ENCODE measurements around the gene SINHCAF.
"Not testable (repeated sequence)": the region's sequence is repeated elsewhere in the genome, so short reads cannot be mapped to it uniquely, and the experiment has no call there.

Gene SINHCAF, protein sequence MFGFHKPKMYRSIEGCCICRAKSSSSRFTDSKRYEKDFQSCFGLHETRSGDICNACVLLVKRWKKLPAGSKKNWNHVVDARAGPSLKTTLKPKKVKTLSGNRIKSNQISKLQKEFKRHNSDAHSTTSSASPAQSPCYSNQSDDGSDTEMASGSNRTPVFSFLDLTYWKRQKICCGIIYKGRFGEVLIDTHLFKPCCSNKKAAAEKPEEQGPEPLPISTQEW

DNA sequence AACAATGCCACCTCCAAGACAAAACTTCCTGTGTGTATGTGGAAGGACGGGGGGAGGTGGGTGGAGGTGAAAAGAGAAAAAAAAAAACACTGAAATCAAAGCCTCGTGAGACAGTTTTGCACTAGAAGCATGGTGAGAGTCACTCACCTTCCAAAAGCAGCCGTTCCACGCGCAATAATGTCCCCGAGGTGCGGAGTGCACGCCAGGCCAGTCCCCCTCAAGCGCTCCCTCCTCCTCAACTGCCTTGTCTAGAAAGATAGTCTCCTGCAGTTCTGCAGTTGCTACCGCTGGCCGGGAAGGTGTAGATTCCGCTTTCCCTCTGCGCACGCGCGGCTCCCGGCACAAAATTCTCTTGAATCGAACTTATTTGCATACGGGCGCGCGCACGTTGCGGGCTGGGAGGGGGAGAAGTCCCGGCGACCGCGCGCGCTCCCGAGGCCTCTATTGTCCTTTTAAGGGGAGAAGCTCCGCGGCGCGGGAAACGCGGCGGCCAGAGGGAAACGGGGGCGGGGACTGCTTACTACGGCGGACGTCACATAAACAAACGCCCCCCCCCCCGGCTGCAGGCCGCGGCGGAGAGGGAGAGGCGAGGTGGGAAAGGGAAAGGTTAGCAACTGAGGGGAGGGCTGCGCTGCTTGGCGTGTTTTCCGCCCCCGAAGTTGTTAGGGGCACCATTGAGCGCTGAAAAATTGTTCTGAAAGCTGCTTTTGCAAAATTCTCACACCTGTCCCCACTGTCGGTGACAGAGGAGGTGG lies at the start of gene SINHCAF:
TSS of gene SINHCAF (minus strand) at position 274 of the 755 bp plus-strand sequence. CDS start 27,946 bp downstream, outside the sequence.
- peak; percentile 5 for FAIRE-seq

DNA sequence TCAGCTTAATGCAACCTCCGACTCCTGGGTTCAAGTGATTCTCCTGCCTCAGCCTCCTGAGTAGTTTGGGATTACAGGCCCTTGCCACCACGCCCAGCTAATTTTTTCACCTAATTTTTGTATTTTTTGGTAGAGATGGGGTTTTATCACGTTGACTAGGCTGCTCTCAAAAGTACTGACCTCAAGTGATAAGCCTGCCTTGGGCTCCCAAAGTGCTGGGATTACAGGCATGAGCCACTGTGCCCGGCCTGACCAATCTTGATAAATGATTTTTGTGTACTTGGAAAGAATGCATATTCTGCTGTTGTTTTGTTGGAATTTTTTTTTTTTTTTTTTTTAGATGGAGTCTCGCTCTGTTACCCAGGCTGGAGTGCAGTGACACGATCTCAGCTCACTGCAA lies 49.5 kb upstream of the SINHCAF start:
- FAIRE-seq = not testable (repeated sequence)

DNA sequence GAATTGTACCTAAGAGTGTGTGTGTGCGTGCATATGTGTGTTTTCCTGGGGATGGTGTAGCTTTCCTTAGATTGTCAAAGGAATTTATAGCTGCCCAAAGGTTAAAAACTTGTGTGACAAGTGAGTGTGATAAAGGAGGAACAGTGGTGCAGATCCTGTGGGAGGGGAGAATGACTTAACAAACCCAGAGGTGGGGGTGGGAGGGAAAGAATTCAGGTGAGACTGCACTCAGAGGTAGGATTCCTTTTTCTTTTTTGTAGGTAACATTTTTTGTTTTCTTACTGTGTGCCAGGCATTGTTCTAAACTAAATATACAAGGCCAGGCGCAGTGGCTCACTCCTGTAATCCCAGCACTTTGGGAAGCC lies 45.3 kb upstream of the SINHCAF start:
- FAIRE-seq = no peak

DNA sequence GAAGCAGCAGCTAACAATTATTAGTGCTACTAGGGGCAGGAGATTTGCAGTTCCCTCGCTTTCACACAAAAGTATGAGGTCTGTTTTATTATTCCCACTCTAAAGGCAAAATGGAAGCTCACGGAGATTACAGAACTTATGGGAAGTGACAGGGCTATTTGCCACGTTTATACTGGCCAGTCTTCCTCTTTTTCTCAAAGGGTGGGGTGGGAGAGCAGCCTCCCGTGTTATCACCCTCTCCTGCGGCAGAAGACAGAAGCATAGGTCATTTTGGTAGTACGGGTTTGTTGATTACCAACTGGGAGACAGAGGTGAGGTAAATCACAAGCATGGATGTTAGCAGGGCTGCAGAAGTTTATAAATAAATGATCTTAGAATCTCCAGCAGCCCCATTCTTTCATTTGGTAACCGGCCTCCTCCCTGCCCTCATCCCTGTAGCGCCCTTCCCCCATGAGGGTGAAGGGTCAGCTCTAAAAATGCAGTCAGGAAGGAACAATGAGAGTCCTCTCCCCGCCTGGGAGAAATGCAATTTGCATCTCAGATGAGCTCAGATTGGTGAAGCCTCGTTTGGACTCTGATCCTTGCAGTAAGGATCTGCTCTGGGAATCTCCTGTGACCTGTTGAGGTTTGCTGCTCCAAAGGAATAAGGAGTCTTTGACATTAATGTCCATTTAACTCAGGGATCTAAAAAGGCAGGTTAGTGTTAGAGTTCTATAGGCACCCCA lies 44.7 kb upstream of the SINHCAF start:
- no peak for FAIRE-seq

DNA sequence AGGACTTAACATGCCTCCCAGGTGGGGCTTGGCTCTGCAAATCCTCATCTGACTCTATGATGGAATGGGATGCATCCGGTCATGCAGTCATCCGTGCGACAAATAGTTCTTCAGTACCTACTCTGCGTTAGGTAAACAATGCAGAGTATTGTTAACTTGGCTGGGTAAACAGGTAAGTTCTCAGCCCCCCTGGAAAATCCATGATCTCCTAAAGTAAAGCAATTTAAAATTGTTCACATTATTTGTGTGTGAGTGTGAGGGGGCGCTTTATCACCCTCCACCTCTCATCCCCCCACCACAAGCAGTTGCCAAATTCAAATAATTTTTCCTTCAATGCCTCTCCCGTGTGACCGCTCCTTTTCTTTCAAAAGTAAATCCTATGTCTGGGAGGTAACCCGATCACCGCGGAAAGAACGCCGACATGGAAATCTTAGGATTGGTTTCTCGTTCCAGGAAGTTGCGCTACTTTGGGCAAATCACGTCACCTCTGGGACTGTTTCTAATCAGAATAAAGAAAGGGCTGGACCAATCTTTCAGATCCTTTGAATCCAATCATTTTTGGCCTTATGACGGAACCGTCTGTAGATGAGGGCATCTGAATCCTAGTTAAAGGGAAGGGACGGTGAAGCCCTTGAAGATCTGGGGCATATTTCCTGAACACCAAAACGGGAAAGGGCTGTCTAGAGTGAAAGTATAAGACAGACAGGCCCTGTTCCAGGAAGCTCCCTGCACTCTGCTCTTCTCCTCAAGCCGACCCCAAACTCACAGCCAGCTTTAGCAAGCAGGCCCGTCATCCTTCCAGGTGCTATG lies 44.0 kb upstream of the SINHCAF start:
- FAIRE-seq = no peak

DNA sequence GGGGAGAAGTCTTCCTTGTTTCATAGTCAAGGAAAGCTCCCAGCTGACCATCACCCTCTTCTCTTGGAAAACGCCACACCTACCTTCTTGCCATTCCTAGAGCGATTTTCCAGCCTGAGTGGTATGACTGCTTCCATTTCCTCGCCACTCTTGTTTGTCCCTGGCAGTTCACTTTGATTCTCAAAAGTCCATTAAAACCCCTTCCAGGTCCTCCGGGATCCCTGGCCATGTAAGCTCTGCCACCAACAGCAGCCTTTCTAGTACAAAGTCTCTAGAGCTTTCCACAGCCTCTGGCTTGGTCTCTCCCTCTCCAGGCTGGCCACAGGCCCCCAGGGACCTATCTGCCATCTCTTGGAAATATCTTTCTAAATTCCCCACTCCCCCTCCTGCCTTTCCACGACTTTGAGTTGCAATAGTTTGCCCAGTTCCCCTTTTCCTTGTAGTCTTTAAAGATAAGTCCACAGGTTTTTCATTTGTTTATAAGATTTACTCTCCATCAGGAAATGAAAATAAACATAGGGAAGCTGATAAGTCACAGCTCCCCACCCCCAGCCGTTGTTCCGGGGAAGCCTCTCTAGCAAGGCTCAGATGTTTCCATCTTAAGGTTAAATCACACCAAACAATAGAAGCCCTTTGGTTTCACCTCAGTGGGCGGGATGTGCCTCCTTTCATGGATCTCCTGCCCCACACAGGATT lies 42.9 kb upstream of the SINHCAF start:
- FAIRE-seq = no peak

DNA sequence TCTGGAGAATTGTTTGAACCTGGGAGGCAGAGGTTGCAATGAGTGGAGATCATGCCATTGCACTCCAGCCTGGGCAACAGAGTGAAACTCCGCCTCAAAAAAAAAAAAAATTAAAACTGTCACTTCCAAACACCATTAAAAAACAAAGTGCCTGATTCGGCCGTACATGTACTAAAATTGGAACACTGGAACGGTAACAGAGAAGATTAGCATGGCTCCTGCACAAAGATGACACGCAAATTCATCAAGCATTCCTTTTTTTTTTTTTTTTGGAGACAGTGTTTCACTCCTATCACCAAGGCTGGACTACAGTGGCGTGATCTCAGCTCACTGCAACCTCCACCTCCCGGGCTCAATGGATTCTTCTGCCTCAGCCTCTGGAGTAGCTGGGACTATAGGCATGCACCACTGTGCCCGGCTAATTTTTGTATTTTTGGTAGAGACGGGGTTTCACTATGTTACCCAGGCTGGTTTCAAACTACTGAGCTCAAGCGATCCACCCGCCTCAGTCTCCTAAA lies 40.2 kb upstream of the SINHCAF start:
- no peak for FAIRE-seq

DNA sequence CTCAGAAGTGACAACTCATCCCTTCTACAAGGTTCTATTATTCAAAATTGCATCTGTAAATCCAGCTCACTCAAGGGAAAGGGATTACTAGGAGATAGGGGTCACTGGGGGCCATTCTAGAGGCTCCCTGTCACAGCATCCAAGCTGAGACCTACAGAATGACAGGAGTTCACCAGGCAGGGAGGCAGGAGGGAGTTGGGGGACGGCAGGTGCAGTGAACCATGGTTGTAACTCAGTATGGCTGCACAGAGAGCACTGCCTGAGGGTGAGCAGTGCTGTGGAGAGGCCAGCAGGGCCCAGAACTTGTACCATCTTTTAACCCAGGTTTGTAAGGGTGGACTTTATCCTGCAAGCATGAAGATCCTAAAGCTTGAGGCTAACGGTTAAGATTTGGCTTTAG lies 37.9 kb upstream of the SINHCAF start:
- no peak for FAIRE-seq

DNA sequence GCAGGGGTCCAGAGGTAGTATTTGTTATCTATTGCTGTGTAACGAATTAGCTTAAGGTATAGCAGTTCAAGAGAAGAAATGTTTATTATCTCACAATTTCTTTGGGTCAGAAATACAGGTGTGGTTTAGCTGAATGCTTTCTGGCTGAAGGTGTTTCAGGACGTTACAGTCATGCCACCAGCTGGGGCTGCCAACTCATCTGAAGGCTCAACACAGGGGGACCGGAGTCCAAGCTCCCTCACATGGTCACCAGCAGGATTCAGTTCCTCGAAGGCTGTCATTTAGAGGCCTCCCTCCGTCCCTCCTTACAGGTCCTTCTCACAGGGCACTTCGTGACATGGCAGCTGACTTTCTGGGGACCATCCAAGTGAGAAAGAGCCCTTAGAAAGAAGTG lies 37.5 kb upstream of the SINHCAF start:
- FAIRE-seq = no peak

DNA sequence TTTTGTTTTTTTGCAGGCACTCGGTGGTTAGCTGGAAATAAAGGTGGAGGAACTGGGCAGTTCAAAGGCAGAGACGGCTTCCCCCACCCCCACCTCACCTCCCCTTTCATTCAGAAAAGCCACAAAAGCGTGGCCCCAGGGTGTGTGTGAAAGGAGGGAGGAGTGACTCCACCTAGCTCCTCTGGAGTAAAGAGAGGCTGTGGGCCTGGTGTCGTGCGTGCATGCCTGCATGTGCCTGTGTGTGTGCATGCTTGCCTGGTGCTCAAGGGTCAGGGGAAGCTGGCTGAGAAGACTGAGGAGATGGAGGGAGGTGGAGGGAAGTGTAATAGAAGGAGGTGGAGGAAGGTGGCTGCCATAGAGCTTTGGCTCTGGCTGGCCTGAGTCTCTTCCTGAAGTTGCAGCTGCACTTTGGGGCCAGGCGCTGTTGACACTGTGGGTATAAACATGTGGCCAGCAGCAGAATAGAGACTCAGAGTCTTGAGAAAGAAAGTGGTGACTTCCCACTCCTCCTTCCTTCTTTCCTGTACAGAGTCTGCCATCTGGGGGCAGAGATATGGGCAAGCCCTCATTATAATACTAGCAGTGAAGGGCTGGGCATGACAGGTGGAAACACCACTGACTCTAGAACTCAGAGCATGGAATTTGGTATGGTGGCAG lies 36.9 kb upstream of the SINHCAF start:
- no peak for FAIRE-seq

DNA sequence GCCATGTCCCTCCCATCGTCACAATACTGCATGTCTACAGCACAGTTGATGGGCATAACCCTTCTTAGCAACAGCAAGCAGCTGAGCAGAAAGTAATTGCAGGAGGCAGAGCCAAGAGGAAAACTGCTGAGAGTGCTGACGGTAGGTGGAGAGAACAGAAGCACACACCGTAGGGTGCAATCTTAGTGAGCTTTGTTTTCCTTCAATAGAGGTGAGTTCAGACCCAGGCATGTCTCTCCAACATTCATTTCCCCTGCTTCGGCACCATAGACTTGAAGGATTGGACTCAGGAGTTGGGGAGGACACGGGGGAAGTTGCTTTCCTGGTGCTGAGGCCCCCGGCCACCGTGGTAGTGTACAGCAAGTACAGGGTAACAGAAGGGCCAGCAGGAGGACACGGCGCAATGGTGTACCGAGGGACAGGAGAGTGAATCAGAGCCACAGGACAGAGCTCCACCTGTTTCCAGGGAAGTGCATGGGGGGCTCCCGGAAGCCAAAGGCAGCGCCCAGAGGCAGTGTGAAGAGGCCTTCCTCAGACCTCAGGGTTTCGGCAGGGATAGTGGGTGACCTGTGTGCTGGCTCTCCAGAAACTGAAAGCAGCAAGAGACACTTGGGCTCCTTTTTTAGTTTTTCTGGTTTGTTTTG lies 36.3 kb upstream of the SINHCAF start:
- no peak for FAIRE-seq

DNA sequence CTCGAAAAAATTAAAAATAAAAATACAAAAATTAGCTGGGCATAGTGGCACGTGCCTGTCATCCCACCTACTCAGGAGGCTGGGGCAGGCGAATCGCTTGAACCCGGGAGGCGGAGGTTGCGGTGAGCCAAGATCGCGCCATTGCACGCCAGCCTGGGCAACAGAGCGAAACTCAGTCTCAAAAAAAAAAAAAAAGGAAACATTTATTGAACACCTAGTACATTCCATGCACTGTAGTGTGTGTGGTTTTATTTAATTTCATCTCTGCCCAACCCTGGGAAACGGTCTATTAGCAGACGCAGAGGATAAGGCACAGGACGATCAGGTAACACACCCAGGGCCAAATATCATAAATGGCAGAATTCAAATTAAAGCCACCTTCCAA lies 35.8 kb upstream of the SINHCAF start:
- no peak for FAIRE-seq

DNA sequence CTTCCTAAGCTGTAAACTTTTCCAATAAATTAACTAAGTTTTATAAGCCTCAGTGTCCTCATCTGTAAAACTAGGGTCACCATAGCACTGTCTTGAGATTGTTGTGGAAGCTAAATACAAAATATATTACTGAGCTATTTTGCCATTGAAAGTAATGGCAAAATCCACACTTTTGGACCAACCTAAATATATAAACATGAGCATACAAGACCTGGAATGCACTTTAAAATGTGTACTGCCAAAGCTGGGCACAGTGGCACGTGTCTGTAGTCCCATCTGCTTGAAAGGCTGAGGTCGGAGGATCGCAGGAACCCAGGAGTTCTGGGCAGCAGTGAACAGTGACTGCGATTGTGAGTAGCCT lies 29.8 kb upstream of the SINHCAF start:
- no peak for FAIRE-seq

DNA sequence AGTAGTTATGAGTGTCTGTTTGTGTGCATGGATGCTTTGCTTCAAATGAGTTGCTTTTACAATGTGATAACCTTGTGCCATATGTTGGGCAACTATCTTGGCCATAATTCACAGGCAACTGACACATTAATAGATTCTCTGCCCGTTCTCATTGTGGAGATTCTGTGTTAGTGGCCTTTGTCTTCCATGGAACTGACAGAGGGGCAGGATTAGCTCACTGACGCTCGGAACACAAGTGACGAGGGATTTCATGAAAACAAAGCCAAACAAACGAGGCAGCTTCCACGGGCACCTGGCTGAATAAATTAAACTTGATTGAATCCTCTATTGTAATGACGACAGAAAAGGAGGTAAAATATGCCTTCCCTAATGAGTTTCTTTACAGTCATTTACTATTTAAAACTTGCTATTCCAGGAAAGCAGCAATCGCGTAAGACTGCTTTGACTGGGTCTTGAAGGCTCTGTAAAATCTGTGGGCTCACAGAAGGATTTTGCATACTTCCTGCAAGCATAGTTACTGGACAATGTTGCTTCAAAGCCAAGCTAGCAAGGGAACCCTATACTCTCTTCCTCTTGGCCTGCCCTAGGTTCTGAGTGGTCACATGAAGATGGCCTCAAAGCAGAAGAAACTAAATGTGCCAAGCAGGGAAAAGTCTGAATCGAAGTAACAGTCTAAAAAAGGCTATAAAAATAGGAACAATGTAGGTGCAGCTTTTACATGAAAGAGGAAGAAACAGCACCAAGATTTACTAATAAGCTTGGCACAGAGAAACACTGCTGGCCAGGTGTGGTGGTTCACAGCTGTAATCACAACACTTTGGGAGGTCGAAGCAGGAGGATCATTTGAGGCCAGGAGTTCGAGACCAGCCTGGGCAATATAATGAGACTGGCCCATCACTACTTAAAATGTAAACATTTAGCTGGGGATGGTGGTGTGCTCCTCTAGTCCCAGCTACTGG lies 28.1 kb upstream of the SINHCAF start:
- FAIRE-seq = no peak

DNA sequence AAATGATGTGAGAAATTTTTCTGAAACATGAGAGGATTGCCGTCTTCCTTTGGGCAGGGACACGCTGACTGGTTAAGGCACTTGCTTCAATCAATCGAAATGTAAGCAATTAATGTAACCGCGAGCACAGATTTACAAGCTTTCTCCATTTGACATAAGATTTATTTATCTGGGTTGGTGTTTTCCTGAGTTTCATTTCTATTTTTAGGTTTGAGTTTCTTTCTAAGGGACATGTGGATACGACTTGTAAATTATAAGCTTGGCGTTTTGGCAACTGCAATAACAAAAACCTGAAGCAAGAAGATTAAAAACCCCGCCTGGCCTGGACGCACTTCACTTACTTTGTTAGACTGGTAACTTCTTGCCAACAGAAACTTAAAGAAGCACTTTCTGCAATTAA lies 20.3 kb upstream of the SINHCAF start:
- FAIRE-seq = no peak

DNA sequence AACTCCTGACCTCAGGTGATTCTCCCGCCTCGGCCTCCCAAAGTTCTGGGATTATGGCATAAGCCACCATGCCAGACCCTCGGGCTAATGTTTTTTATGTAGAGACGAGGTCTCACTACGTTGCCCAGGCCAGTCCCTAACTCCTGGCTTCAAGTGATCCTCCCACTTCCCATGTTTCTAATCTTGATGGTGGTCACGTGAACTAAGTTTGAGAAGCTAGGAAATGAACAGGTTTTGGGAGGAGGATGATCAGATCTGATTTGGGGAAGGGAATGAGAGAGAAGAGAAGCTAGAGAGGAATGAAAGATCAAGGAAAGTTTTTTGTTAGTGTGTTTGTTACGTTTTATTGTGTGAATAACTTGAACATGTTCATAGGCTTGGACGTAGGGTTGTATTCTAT lies 17.2 kb upstream of the SINHCAF start:
- FAIRE-seq = no peak

DNA sequence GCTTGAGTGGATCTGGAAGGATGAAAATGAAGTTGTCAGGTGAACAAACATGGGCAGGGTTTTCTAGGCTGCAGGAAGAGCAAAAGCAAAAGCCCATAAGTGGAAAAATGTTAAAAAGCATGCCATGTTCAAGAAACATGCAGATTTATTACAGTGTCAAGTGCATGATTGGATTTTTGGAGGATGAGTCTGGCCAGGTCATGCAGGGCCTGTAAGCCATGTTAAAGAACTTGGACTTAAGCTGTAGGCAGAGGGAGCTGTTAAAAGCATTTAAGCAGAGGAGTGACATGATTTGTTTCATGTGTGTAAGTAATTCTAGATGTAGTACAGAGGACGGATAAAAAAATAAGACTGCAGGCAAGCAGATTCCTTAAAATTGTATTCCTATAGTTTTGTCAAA lies 16.3 kb upstream of the SINHCAF start:
- FAIRE-seq = no peak

DNA sequence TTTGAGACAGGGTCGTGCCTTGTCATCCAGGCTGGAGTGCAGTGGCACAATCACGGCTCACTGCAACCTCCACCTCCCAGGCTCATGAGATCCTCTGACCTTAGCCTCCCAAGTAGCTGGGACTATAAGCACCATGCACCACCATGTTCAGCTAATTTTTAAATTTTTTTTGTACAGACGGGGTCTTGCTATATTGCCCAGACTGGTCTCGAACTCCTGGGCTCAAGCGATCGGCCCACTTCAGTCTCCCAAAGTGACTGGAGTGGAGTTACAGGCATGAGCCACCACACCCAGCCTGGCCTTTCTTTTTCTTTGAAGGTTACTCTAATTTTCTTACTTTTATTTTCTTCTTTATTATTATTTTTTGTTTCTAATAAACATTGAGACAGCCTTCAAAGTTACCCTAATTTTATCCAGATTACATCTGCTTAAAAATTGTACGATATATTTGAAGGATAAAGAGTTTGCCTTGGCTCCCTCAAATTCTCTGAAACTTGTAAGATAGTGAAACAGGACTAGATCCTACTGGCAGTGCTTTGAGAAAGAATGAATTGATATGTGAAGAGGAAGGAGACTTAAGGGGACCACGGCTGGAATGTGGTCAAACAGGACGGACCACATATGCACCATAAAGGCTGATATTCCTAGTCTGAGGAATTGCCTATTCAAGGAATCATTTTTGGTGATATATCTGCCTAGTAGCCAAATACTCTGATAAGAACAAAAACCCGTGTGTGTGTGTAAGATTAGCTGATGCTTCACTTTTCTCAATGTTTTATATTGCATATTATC lies 14.1 kb upstream of the SINHCAF start:
- no peak for FAIRE-seq

DNA sequence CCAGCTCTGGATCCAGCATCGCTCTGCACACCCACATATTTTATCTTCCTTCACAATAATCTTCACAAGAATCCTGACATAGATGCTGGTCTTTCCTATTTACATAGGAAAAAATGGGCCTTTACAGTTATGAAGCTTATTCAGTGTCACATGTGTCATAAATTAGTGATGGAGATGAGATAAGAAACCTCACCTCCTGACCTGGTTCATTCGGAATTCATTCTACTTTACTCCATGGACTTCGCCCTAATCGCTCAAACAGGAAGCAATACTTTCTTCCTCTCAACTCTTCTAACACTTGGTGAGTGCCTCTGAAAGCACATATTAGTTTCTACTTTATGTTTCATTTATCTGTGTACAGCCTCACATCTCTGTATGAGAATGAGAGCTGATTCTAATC lies 12.0 kb upstream of the SINHCAF start:
- no peak for FAIRE-seq

Data from colon (tissue), 2 donors.